ENCODE results near the gene ADCYAP1R1. TPM values are rescaled to one million over a fixed set of nuclear protein-coding genes. Genes with fewer than 3 reads are reported as not detected.

ADCYAP1R1 gene
- total RNA-seq, 1 experiment from 2014 or later = not detected

- in situ Hi-C loops (cut with HindIII; ENCODE audit: low pct_unique_long_range_greater_than_20kb, low sequenced_read_pairs) = no loop called here
- DNase-seq (ENCODE audit: low read depth) = no peak
Observed at GRCh38 chr7:31098642-31099360, 46.7 kb downstream of the ADCYAP1R1 start.

- DNase-seq (ENCODE audit: low read depth) = no peak
- in situ Hi-C loops (cut with HindIII; ENCODE audit: low pct_unique_long_range_greater_than_20kb, low sequenced_read_pairs) = no loop called here
Observed at GRCh38 chr7:31099451-31100444, 47.6 kb downstream of the ADCYAP1R1 start.

GRCh38 chr7:31100445-31100844 lies 48.3 kb downstream of the ADCYAP1R1 start:
- no peak for DNase-seq (ENCODE audit: low read depth)
- in situ Hi-C loops (cut with HindIII; ENCODE audit: low pct_unique_long_range_greater_than_20kb, low sequenced_read_pairs) = no loop called here

GRCh38 chr7:31100871-31101270 lies 48.8 kb downstream of the ADCYAP1R1 start:
- in situ Hi-C loops (cut with HindIII; ENCODE audit: low pct_unique_long_range_greater_than_20kb, low sequenced_read_pairs) = no loop called here
- DNase-seq (ENCODE audit: low read depth) = no peak

GRCh38 chr7:31101544-31101943 lies 49.4 kb downstream of the ADCYAP1R1 start:
- no peak for DNase-seq (ENCODE audit: low read depth)
- in situ Hi-C loops (cut with HindIII; ENCODE audit: low pct_unique_long_range_greater_than_20kb, low sequenced_read_pairs) = no loop called here

GRCh38 chr7:31102151-31102972 lies 50.3 kb downstream of the ADCYAP1R1 start:
- in situ Hi-C loops (cut with HindIII; ENCODE audit: low pct_unique_long_range_greater_than_20kb, low sequenced_read_pairs) = no loop called here
- DNase-seq (ENCODE audit: low read depth) = no peak

GRCh38 chr7:31102973-31103850 lies 51.1 kb downstream of the ADCYAP1R1 start:
- in situ Hi-C loops (cut with HindIII; ENCODE audit: low pct_unique_long_range_greater_than_20kb, low sequenced_read_pairs) = no loop called here

GRCh38 chr7:31104361-31105255 lies 52.5 kb downstream of the ADCYAP1R1 start:
- DNase-seq (ENCODE audit: low read depth) = no peak
- in situ Hi-C loops (cut with HindIII; ENCODE audit: low pct_unique_long_range_greater_than_20kb, low sequenced_read_pairs) = no loop called here

More at GRCh38 chr7:31102973-31103850, 51.1 kb downstream of the ADCYAP1R1 start:
- DNase-seq (ENCODE audit: low read depth) = no peak

- no peak for DNase-seq (ENCODE audit: low read depth)
- in situ Hi-C loops (cut with HindIII; ENCODE audit: low pct_unique_long_range_greater_than_20kb, low sequenced_read_pairs) = no loop called here
Observed at GRCh38 chr7:31105256-31105950, 53.3 kb downstream of the ADCYAP1R1 start.

- in situ Hi-C loops (cut with HindIII; ENCODE audit: low pct_unique_long_range_greater_than_20kb, low sequenced_read_pairs) = no loop called here
- DNase-seq (ENCODE audit: low read depth) = no peak
Observed at GRCh38 chr7:31106303-31107105, 54.4 kb downstream of the ADCYAP1R1 start.

- no peak for DNase-seq (ENCODE audit: low read depth)
- in situ Hi-C loops (cut with HindIII; ENCODE audit: low pct_unique_long_range_greater_than_20kb, low sequenced_read_pairs) = no loop called here
Observed at GRCh38 chr7:31107106-31108090, 55.3 kb downstream of the ADCYAP1R1 start.

- in situ Hi-C loops (cut with HindIII; ENCODE audit: low pct_unique_long_range_greater_than_20kb, low sequenced_read_pairs) = no loop called here
- DNase-seq (ENCODE audit: low read depth) = no peak
Observed at GRCh38 chr7:31108097-31108657, 56.1 kb downstream of the ADCYAP1R1 start.

GRCh38 chr7:31109751-31110150 lies 57.6 kb downstream of the ADCYAP1R1 start:
- in situ Hi-C loops (cut with HindIII; ENCODE audit: low pct_unique_long_range_greater_than_20kb, low sequenced_read_pairs) = no loop called here
- no peak for DNase-seq (ENCODE audit: low read depth)

All from Caki2 (cell line).